NCI-H1694 treated with DMSO at 0.1 percent for 48 hours (cell line): ENCODE results near the gene PSMA2.
"Not testable (repeated sequence)": the region's sequence is repeated elsewhere in the genome, so short reads cannot be mapped to it uniquely, and the experiment has no call there.

Source experiments
- DNase-seq: peaks from one replicate; lab custom pipeline; 2025; lab: John Stamatoyannopoulos, UW

The PSMA2 gene

DNA sequence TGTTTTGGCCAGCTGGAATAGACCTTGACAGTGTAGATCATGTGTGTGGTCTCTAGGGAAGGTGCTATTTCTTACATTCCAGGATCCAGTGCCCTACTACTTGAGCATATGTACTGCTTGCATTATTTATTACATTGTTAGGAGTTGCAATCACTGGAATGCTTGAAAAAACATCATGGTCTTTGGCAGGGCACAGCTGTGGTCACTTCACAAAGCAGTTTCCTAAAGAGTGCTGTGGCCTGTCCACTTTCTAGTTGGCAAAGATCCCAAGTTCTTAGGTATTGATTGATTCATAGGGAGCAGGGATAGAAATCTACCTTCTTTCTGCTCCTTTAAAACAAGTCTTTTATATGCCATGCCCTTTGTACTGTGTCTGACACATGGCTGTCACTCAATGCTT is 24.7 kb downstream of the PSMA2 start:
- no peak for DNase-seq

DNA sequence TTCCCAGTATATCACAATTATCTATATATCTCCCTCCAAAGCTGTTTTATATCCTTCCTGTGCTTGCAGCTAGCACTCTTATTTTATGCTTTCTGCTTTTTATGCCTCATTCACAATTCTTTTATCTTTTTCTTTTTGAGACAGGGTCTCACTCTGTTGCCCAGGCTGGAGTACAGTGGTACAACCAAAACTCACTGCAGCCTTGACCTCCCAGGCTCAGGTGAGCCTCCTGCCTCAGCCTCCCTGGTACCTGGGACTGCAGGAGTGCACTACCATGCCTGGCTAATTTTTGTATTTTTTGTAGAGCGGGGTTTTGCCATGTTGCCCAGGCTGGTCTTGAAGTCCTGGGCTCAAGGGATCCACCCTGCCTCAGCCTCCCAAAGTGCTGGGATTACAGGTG is 25.8 kb downstream of the PSMA2 start:
- DNase-seq = no peak

DNA sequence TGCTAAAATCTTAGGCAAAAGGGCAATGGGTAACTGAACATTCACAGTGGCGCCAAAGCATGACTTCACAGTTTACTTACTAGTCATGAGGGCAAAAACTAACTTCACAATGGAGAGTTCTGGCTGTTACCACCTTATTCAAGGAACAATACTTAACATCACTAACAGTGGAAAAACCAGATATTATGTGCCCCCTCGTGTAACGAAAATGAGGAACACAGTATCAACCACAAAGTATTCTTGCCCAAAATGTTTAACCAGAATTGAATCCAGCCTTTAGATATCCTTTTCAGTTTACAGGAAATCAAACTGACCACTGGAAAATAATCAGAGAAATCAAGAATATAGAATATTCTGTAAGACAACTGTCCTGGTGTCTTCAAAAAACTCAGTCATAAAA is 29.6 kb downstream of the PSMA2 start:
- DNase-seq = no peak

DNA sequence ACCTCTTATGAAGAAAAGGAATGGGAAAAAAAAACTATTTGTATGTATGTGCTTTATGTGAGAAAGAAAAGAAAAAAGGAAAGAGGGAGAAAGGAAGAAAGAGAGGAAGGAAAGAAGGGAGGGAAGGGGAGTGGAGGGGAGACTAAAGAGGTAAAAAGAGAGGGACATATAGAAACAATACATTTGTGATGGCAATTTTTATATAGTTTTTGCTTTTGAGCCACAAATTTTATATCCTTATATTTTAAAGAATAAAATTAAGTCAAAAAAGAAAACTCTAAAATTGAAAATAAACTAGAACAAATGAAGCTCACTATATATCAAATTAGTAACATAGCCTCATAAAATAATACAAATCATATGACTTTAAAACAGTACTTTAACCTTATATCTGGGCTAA is 31.1 kb downstream of the PSMA2 start:
- no peak for DNase-seq

DNA sequence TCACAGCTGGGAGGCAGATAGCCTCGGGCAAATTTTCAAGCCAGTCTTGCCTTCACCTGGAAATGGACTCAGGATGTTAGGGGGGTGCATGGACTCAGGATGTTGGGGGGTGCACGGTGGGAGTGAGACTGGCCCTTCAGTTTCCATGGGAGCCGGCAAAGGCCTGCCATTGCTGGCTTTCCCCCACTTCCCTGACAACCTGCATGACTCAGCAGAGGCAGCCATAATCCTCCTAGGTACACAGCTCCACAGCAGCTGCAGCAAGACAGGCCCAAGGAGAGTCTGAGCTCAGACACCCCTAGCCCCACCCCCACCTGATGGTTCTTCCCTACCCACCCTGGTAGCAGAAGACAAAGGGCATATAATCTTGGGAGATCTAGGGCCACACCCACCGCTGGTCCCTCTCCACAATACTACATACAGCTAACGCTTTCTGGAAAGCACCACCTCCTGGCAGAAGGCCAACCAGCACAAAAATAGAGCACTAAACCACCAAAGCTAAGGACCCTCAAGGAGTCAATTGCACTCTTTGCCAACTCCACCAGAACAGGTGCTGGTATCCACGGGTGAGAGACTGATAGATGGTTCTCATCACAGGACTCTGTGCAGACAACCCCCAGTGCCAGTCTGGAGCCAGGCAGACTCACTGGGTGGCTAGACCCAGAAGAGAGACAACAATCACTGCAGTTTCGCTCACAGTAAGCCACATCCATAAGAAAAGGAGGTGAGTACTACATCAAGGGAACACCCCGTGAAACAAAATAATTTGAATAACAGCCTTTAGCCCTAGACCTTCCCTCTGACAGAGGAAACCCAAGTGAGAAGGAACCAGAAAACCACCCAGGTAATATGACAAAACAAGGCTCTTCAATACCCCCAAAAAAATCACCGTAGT is 38.4 kb downstream of the PSMA2 start:
- DNase-seq = no peak

DNA sequence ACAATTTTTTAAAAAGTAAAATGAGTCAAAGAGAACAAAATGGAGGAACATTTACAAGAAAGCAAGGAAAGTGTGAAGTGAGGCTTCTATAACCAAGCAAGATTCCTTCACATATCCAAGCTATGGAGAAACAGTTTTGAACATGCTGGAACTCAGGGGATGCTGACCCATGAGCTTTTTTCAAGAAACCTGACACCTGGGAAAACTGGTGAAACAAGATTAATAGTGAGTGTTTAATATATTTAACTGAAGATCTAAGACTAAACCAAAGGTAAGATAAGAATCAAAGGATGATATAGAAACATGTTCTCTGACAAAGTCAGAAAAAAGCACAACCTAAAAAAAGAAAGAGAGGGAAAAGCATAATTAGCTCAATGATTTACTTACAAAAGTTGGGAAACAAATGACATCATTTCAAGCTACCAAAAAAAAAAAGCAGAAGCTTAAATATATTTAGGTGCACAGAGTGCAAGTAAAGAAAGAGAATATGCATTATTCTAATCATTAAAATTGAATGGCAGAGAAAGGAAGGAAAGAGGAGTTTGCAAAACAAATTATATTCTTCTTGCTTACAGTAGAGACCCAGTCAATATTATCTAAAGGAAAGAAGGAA is 45.0 kb downstream of the PSMA2 start:
- no peak for DNase-seq

DNA sequence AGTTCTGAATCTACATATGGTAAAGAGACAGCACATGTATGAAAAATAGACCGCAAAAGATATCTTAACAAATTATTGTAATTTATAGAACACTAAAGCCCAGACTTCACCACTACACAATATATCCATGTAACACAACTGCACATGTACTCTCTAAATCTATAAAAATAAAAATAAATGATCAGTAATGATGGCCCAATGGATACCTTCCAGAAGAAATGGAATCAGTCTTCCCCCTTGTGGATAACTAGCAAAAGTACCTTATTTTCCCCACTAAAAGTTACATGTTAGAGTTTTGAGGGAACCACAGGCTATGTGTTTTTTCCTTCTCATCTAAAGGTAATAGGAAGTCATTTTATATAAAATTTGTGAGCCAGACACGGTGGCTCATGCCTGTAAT is 45.8 kb downstream of the PSMA2 start:
- DNase-seq = no peak

DNA sequence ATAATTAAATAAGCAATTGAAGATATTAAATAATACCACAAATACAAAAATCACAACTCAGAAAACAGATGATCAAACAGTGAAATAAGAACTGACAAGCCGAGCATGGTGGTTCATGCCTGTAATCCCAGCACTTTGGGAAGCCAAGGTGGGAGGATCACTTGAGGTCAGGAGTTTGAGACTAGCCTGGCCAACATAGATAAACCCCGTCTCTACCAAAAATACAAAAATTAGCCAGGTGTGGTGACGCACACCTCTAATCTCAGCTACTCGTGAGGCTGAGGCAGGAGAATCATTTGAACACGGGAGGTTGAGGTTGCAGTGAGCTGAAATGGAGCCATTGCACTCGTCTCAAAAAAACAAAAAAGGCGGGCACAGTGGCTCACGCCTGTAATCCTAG is 46.8 kb downstream of the PSMA2 start:
- DNase-seq = not testable (repeated sequence)

DNA sequence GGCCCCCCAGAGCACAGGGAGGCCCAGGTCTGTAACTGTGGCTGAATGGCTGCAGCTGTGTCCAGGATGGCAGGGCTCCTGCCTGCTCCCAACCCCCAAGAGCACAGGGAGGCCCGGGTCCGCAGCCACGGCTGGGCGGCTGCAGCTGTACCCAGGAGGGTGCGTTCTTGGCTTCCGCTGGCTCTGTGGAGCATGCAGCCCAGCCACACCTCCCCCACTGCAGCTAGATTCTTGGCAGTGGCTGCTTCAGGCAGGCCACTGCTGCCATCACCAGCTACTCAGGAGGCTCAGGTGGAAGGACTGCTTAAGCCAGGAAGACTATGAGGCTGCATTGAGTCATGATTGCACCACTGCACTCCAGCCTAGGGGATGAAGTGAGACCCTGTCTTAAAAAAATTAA is 48.0 kb downstream of the PSMA2 start:
- DNase-seq = no peak

DNA sequence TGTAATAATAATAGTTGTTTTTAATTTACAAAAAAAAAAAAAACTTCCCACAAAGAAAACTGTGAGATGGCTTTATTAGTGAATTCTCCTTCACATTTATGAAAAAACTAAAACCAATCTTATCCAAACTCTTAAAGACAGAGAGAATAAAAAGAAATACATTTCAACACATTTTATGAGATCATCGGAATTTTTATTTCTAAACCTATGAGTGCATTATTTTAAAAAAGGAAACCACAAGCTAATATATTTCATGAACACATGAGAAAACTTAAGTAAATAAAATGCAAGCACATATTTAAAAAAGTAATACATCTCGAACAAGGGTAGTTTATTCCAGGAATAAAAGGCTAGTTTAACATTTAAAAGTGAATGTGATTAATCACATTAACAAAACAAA is 51.6 kb downstream of the PSMA2 start:
- no peak for DNase-seq

DNA sequence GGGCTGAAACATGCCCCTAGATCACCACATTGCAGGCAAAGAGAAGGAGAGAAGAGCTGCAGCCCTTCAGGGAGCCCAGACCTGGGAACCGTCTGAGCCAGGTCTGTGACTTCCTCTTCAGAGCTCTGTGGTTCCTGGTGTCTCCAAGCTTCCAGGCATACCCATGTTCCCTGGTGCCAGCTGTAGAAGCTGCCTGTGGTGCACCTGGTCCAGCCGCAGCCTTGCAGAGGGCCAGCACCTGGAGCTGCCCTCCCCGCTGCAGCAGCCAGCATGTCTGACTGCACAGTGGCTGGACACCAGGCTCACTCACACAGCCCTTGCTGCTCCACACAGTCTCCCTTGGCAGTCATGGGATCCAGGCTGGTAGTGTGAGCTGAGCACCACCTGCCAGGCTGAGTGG is 53.7 kb downstream of the PSMA2 start:
- DNase-seq = no peak

DNA sequence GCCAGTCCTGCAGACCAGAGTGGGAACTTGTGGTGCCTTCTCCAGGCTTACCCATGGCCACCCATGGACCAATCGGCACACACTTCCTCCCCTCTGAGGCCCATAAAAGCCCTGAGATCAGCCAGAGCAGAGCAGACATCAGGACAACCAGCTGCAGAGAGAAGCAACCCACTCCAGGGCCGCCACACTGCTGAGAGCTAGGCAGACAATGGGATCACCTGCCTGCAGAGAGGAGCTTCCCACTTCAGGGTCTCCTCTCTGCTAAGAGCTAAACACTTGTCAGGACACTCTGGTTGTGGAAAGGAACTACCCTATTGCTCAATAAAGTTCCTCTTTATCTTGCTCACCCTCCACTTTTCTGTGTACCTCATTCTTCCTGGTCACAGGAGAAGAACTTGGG is 54.1 kb downstream of the PSMA2 start:
- no peak for DNase-seq

DNA sequence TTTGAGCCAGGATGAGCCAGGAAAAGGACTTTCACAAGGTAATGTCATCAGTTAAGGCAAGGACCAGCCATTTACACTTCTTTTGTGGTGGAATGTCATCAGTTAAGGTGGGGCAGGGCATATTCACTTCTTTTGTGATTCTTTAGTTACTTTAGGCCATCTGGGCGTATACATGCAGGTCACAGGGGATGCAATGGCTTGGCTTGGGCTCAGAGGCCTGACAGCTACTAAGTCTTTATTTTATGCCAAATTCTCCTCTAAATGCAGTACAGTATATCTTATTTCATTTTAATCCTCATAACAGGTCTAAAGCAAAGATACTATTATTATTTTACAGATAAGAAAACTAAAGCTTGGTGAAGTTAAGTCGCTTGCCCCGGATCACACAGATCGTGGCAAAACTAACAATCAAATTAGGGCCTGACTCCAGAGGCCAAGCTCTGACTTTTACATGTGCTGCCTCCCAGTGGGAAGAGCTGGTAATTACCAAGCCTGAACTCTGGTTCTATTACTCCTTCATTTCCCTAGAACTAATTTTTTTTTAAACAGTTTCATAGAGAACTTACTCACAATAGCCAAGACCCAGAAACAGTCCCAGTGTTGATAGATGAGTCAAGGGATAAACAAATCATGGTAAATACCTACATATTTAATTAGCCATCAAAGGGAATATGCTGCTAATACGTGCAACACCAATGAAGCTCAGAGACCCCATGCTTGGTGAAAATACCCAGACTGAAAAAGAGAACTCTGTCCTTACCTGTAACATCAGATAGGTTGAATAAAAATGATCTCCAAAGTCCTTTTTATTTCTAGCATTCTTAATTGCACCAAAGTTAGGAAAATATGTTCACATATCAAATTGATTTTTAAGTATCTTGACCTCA is 55.5 kb downstream of the PSMA2 start:
- peak; percentile 7 for DNase-seq

DNA sequence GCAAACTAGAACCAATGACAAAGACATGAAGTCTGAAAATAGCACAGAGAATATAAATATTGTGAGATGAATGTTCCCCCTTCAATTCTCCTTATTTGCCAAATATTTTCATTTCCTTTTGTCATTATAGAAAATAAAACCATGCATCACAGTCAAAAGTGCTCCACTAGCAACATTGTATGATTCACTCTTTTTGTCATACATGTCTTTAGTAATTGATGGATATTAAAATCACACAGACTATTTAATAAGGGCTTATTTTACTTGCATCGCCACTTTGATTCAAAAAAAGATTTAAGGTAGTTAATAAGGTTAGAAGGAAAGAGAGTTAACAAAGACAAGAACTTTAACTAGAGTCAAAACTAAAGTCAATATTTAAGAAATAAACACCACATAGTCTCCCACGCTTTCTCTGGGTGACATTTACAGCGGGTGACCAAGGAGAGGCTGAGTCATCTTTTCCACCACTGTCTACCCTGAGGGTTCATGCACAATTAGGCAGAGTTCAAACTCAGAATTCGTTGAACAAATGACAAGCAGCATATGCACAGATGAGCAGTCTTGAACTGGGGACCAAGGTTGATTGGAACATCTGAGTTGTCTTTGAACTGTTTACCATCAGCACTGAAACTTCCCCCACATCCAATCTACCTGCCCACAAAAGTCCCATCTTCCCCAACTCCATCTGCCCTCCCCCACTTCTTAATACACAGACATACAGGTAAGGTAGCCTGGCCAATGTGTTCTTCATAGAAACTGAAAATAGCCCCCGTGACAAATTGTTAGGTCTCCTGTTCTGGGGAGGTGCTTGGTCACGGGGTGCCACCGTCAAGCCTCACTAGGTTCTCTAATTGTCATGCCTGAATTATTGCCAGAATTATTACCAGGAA is 62.6 kb downstream of the PSMA2 start:
- DNase-seq = no peak

DNA sequence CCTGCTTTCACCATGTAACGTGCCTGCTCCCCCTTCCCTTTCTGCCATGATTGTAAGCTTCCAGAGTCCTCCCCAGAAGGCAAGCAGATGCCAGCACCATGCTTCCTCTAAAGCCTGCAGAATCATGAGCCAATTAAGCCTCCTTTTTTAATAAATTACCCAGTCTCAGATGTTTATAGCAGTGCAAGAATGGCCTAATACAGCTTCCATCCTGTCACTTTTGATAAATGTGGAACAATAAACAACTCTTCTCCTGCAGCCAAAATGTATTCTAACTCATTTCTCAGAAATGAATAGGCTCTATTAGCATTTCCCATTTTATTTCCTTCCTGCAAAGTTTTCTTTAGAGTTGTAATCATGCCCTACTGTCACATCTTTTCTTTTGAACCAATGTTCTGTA is 63.5 kb downstream of the PSMA2 start:
- DNase-seq = no peak
